Choroid plexus epithelial cell (primary cell): ENCODE results near the gene ARMH1.

Source experiments
- DNase-seq: peaks from one replicate; pipeline ENCODE4 v3.0.0-alpha.2; 2010; ENCODE audit warnings: low read depth
- H3K4me3 ChIP-seq: 2 replicates; pipeline ENCODE4 v1.5.1; 2011; ENCODE audit warnings: low read depth, mild to moderate bottlenecking, control low read depth, low read length, moderate library complexity
- TF ChIP-seq, protein P1 (sequence below): conservative IDR thresholded peaks from 2 replicates; pipeline ENCODE4 v1.5.1; 2011; ENCODE audit warnings: low read depth, mild to moderate bottlenecking, control low read depth, inconsistent platforms, low read length, moderate library complexity

The ARMH1 gene

GRCh38 chr1:44685881-44686280 is 11.4 kb downstream of the ARMH1 start:
- no peak for DNase-seq
- H3K4me3 ChIP-seq, result no peak overlapping the region
- TF ChIP-seq, protein P1, sequence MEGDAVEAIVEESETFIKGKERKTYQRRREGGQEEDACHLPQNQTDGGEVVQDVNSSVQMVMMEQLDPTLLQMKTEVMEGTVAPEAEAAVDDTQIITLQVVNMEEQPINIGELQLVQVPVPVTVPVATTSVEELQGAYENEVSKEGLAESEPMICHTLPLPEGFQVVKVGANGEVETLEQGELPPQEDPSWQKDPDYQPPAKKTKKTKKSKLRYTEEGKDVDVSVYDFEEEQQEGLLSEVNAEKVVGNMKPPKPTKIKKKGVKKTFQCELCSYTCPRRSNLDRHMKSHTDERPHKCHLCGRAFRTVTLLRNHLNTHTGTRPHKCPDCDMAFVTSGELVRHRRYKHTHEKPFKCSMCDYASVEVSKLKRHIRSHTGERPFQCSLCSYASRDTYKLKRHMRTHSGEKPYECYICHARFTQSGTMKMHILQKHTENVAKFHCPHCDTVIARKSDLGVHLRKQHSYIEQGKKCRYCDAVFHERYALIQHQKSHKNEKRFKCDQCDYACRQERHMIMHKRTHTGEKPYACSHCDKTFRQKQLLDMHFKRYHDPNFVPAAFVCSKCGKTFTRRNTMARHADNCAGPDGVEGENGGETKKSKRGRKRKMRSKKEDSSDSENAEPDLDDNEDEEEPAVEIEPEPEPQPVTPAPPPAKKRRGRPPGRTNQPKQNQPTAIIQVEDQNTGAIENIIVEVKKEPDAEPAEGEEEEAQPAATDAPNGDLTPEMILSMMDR, result no peak

GRCh38 chr1:44688760-44689446 is 14.4 kb downstream of the ARMH1 start:
- no peak overlapping the region for H3K4me3 ChIP-seq
- TF ChIP-seq, protein P1, result no peak
- no peak for DNase-seq

DNA sequence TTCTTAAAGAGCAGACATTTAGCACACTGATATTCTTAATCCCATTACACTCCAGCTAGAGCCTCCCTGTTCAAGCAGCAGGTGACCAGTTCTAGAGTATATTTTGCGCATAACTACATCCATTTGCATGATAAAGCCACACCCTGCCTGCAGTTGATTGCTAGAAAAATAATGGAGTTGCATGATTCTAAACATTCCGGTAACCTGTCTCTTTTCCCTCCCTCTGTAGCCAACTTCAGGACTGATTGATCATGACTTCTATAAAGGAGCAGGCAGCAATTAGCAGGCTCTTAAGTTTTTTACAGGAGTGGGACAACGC is 14.9 kb downstream of the ARMH1 start:
- no peak for DNase-seq
- TF ChIP-seq, protein P1, result no peak
- no peak overlapping the region for H3K4me3 ChIP-seq

GRCh38 chr1:44693159-44693558 is 18.6 kb downstream of the ARMH1 start:
- no peak overlapping the region for H3K4me3 ChIP-seq
- TF ChIP-seq, protein P1, result no peak
- no peak for DNase-seq

DNA sequence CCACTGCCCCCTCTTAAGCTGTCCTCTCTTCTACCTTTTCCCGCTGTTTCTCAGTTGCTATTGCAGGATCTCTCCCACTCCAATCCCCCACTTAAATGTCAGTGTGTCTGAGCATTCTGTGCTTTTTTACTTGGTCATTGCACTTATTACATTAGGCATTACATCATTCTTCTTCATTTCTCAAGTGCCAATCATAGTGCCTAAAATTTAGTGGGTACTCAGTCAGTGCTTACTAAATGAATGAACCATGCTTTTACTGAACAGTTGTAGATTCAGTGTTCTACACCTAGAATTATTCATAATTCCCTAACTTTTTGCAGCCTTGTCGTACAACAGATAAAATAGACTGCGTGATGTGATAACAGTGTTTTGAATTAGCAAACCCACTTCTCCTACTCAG is 19.4 kb downstream of the ARMH1 start:
- DNase-seq, result no peak
- TF ChIP-seq, protein P1, result no peak
- H3K4me3 ChIP-seq, result no peak overlapping the region

DNA sequence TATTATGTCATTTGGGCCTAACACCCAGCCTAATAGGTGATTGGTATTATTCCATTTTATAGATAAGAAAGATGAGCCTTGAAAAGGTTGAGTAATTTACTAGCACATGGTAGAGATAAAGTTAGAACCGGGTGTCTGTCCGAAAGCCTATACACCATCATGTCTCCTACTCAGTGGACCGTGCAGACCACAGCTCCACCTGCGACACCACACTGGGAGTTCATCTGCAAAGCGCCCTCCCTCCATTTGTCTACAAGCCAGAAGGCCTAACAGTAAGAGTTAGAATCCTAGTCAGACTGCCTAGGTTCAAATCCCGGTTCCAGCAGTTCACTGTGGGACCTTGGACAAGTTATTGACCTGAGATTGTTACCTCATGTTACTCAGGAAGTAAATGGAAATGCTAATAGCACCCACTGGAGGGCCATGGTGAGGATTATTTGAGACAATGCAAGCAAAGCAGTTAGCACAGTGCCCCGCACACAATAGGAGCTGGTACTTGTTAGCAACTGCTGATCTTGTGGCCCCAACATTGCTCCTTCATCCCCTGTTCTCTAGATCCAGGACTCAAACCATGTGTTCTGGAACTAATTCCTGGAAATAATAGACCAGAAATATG is 20.5 kb downstream of the ARMH1 start:
- TF ChIP-seq, protein P1, result no peak
- no peak for DNase-seq
- H3K4me3 ChIP-seq, result no peak overlapping the region

DNA sequence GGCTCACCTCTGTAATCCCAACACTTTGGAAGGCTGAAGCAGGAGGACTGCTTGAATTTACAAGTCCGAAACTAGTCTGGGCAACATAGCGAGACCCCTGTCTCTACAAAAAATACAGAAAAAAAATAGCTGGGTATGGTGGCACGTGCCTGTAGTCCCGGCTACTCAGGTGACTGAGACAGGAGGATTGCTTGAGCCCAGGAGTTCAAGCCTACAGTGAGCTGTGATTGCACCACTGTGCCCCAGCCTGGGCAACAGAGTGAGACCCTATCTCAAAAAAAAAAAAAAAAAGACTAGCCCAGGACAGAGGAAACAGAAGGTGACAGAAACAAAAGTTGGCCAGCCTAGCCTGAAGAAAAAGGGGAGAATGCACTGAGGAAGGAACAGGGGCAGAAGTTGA is 21.2 kb downstream of the ARMH1 start:
- DNase-seq, result no peak
- TF ChIP-seq, protein P1, result no peak
- no peak overlapping the region for H3K4me3 ChIP-seq
